HPDE6-E6E7 (cell line): ENCODE measurements around the gene PATZ1.
"Not testable (repeated sequence)": the region's sequence is repeated elsewhere in the genome, so short reads cannot be mapped to it uniquely, and the experiment has no call there.

Experiments
- DNase-seq: peaks from one replicate; pipeline ENCODE4 v3.0.0; 2011; ENCODE audit warnings: missing footprints; ENCODE audit errors: extremely low spot score

The PATZ1 gene

DNA sequence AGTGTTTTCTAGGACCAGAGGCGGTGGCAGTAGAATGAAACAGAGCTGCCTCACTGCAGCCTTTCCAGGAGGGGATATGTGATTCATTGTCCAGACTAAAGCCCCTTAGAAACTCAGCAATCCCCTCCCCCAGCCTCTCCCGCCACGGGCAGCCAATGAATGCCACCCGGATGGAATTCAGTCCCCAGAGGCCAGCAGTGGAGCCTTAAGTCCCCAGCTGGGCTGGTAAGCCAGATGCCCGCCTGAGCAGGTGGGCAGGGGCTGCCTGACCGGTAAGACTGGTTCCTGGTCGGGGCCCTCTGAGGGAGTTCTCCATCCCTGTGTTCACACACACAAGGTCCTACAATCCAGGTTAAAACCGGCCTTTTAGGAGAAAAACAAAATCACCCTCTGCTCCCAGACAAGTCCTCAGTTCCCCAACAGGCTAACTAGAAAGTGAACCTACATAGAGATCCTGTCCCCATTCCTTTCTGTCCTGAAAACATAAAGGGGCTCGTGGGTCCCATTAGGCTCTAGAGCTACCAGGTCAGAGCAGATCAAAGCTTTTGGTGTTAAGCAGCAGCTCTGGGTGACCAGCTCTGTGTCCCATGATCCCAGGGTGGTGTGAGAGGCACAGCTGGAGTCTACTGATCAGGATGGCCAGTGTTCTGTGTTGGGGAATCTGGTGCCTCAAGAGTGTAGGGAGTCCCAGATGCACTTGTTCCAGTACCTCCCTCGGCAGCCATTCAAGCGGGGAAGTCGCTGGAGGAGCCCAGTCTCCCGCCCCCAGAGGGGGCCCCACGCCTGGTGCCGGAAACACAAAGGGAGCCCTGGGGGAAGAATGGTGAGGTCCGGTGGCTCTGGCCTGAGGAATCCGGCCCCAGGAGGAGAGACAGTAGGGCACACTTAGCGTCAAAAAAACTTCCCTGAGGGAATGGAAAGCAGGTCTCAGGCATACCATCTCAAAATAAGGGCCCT, 2.6 kb downstream of the PATZ1 start:
- peak; percentile 74 for DNase-seq

DNA sequence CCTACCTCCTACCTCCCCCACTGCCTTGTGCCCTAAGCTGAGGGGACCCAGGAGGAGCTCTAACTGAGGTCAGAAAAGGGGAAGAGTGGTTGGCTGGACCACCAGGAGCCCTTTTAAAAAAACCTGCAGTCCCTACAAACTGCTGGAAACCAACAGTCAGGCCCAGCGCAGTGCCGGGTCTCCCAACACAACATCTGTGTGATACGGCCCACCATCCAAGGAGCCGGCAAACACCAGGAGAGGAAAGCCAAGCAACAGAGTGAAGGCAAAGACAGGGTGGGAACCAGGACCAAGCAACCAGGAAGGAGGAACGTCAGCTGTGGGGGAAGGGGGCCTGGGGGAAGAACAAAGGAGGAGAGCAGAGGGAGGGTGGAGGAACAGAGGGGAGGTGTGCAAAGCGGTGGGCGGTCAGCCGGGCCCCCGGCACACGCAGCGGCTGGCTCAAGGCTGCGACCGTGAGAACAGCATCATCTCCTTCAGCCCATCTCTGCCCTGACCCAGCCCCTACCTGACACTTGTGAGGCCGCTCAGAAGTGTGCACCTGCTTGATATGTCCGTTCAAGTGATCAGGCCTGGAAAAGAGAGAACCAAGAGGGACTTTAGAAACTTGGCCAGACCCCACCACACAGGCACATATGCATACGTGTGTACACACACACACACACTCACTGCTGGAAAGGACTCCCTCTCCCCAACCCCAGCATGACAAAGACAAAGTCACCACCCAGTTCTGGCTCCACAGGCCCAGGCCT, 3.6 kb downstream of the PATZ1 start:
- no peak for DNase-seq

DNA sequence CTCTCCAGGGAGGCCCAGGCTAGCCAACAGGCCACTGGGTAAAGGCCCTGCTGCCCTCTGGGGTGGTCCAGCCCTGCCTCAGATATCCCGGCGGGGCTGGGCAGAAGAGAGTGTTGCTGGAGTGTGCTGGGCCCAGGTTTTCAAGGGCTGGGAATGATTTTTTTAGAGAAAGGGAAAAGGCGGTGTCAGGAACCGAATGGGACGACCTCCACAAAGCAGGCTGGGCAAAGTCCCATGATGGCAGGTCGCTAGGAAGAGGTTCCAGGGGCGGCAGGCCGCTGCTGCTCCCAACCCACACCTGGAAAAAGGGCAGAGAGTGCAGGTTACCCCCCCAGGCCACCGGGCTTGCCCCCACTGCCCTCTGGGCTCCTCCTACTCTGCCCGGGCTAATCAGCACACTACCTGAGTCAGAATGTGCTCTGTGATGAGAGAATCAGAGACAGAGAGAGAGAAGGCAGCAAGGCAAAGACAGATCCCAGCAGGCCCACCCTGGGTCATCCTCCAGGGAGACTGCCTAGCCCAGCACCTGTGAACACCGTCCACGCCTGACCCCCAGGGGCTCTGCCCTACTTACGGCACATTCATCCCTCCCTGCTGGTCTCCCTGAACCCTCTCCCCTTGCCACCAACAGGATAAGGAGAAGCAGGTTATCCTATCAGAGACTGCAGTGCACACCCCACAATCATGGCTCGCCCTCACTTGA, 4.6 kb downstream of the PATZ1 start:
- DNase-seq = no peak

DNA sequence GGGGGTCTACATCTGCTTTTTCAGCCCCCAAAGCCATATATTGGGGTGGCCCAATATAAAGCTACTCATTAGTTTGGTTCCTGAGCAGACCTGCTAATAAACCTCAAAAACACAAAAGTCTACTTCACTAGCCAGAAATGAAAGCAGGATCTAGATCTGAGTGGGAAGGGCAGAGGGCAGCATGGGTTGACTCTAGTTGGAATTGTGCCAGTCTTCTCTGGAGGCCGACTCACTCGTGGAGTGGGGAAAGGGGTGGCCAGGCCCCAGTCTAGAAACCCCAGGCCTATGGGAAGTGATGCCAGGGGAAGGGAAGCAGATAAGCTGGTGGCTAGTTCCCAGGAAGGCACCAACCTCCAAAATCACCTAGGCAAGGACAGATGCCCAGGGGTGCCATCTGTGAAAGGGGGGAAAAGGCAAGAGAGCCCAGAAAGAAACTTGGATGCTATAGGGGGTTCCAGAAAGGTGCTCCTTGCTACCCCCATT, 5.3 kb downstream of the PATZ1 start:
- DNase-seq = no peak

DNA sequence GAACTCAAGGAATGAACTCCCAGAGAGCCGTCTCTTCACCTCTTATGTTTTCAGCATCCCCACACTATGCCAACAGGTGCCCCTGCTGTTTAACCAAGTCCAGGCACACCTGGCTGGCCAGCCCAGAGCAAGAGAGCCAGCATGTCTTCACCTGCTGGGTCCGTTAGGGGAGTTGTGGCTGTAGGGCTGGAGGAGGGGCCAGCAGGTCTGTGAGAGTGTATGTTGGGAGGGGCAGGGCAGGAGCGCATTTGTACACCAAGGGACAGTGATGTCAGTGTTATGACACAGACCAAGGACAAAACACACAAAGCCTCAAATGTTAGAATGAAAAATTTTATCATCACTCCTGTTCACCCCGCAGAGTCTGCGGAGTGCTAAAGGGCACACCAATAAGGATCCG, 5.8 kb downstream of the PATZ1 start:
- DNase-seq = no peak

DNA sequence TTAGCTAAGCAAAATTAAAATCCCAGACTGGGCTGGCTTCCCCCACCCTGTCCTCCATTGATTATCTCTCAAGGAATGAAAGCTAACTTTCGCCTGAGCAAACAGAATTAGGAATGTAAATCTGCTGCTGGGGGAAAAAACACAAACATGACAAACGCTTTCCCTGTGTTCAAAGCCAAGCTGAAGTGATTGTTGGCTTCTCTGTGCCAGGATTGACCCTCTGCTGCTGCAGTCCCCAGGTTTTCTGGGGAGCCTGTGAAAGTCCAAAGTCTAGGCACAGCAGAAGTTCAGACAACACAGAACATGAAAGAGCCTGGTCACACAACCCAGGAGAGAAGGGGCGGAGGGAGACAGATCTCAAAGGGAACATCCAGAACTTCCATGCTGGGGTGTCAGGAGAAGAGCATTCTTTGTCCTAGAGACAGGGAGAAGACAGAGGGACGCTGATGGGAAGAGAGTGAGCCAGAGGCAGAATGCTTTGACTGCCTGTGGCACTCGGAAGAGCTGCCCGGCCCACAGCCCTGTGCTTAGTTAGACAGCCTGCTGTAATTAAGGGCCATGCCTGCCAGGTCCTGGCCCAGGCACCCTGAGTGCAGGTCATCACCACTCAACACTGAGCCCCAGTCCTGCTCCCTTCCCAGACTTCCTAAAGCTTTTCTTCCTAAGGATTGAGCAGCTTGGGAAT, 6.9 kb downstream of the PATZ1 start:
- no peak for DNase-seq

DNA sequence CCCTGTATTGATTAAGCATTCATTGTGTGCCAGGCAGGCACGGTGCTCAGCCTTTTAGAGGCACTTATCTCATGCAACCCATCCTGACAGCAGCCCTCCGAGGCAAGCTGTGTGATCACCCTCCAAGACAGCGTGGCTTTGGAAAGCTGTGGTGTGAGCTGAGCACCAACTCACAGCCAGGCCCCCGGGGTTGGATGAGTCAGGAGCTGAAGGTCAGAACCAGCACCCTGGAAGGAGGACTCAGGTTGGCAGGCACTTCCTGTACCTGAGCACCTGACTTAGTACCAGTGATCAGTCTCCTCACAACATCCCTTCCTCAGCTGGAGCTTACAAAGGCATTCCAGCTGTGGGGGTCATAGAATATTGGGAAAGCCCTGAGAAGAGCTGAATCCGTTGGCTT, 9.0 kb downstream of the PATZ1 start:
- peak; percentile 58 for DNase-seq

DNA sequence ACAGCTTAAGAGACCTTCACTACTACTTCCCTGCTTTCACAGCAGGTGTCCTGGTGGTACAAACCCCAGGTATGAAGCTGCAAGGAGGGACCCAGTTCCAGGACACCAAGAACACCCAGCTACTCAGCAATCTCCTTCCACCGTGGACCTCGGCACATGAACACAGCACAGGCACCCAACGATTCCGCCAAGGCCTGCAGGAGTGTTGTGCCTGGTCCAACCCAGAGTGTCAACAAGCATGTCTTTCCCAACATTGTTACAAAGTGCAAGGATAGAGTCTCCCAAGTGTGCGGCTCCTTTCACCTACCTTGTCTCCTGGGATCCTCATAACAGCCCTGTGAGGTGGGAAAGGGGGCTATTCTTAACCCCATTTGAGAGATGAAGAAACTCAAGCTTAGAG, 11.8 kb downstream of the PATZ1 start:
- DNase-seq = no peak

DNA sequence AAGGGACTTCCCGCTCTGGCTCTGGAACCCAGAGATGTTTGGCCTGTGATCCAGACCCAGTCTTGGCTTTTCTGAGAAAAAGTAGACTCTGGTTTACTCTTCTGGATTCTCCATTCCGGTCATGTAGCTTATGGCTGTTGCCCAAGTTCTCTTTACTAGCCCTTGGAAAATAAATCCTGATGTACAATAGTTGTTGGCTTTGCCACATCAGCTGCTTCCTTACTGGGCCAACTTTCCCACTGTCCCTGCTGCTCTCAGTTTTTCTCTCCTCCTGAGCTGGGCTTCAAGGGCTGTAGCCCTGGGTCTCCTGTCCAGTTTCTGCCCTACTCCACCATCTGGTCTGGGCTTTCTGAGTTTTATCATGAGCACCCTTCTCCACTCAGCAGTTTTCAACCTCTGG, 12.5 kb downstream of the PATZ1 start:
- DNase-seq = no peak

DNA sequence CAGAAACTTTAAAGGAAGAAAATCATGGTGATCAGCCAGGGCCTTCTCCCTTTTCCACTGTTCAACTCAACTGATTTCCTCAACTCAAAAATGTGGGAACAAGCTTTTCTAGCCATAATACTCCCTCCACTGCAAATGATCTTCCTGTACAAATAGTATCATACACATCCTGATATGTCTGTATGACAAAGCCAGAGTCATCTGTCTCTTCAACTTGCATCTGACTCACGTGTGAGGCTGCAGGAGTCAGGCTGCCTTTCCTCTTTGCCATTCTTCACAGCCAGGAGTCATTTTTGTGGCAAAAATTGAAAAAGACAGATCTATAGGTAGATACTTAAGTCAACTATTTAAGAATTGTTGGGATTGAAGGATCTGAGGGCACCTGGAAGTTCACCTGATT, 13.3 kb downstream of the PATZ1 start:
- peak; percentile 42 for DNase-seq

DNA sequence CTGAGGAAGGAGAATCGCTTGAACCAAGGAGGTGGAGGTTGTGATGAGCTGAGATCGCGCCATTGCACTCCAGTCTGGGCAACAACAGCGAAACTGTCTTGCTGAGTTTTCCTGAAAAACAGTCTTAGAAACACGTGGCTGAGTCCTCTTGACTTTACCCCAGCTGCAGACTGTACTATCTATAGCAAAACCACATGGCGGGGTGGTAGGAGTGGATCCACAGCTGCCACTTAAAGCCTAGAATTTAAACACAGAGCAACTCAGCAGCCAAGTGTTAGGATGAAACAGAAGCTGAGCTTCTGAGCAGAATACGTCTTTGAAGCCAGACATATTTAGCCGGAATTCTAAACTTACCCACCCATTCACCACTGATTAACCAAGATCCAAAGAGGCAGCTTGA, 14.1 kb downstream of the PATZ1 start:
- DNase-seq = no peak

DNA sequence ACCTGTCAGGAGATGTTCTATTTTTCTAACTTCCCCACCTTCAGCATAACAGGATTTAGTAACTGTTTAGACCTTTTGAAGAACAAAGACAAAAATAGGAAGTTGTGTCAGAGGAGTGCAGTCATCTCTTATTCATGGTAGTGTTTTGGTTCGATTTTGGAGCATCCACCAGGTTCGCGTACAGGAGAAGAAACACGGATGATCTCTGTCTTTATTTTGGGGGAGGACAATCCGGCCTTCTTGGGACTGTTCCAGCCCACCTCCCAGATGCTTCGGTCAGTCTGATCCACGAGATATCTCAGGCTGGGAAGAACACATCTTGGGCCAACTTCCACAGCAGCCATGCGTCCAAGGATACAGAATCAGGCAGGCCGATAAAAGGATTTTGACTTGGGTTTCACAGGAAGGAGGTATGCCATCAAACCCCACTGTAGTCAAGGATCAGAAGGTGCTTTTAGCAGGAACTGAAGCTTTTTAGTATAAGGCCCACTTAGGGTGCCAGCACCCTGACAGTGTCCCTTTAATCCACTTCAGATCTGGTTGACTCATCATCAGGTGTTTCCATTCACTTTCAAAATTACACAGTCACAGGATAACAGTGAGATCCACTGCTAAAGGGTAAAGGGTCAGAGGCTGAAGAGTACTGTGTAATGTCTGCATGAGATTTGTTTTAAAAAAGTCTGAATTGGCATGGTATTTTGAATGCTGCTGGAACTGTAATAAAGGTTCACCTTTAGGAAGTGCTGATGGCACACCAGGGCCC, 16.5 kb downstream of the PATZ1 start:
- DNase-seq = no peak

DNA sequence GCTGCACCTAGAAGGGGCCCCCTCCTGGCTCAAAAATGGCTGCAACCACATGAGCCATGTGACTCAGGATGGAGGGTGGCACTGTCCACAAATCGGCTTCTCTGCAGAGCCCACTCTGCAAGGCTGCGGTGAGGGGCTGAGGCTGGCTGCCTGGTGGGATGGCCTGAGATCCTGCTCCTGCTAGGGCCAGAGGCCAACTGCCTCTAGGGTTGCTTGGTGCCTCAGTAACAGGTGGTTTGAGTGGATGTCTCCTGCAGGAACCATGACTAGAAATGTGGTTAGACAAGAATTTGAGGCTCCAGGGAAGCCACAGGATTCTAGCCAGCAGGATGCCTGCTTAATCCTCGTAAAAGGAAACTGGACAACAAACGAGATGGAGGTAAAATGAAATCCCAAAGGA, 17.1 kb downstream of the PATZ1 start:
- no peak for DNase-seq

DNA sequence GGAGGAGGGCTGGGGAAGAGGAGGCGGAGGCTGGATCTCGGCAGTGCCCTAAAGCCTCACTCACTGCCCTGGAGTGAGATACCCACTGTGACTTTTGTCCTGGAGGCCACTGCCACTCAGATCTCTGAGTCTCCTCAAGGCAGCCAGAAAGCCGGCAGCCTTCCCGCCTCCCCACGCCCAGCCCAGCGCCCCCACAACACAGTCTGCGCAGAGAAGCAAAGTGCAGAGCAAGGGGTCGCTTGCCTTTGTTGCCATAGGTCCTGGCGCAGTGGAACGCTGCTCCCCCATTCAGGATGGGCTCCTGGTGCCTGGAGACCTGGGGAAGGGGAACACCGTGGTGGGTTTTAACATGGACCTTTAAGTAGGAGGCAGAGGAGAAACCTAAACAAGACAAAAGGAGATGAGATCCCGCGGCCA, 17.6 kb downstream of the PATZ1 start:
- no peak for DNase-seq

DNA sequence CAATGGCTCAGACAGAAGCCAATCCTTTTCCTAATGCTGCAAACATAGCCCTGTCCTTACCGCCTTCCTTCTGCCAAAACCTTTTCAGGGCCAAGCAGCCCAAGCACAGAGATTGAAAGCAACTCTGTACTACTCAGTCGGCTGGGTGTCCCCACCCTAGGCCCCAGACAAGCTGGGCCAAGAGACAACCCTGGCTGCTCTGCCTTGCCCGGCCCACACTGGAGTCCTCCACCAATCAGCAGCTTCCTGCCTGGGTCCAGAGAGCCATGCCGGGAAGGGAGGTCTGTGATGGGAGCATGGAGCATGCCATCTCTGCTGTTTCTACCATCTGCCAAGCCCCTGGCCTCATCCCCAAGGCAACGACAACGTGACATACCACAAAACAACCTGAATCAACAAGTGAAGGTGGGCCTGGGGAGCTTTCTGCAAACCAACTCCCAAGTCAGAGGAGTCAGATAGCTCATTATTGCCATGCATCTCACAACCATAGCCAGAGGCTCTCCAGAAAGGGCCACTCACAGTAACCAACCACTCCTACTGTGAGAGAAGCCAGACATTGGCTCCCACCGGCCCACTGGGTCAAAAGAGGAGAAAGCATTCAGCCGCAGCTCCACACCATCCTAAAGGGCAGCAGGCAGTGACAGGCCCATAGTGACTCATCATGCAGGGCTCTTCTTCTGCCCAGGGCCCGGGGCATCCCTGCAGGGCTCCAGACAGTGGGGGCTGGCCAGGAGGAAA, 18.2 kb downstream of the PATZ1 start:
- DNase-seq = peak; percentile 32

DNA sequence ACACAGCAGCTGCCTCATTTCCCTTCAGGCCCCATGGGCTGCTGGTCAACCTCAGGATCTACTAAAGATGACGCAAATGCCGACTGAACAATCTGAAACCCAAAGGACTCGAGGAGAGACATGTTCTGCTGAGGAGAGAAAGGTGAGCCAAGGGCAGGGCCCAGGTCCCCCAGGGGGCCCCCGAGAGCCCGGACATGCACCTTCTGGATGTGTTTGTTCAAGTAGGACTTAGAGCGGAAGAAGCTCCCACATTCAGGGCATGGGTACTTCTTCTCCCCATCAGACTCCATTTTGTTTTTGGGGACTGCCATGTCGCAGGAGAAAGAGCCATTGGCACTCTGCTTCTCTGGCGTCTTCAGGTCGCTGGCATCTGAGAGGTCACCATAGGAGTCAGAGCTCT, 19.3 kb downstream of the PATZ1 start:
- no peak for DNase-seq

DNA sequence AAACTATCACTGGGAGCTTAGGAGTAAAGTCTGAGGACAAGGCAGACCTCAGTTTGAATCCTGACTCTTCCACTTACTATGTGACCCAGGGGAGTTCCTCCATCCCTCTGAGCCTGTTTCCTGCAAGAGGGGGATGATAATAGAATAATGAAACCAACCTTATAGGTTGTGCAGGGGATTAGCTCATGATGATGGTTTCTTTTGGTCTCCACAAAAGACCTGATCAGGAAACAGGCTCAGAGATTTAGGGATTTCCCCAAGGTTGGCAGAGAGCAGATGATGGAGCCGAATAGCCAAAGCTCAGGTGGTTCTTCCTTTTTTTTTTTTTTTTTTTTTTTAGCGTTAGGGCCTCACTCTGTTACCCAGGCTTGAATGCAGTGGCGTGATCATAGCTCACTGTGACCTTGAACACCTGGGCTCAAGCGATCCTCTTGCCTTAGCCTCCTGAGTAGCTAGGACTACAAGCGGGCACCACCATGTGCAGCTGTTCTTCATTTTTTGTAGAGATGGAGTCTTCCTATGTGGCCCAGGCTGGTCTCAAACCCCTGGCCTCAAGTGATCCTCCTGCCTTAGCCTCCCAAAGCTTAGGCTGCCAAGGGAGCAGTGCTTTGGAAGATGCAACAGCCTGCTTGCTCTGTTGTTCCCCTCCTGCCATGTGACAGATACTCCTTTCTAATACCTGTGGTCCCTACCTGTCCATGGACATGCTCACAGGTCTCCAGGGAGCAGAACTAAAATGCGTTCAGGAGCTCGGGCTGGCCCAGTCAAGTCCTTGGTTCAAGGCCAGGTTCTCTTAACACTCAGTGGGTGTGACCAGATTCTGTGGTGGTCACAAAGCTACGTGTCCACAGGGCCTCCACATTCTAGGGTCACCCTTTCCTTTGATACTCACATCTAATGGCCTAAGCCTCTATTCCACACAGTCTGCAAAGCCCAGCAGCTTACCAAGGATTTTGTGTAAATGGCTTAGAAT, 22.3 kb downstream of the PATZ1 start:
- no peak for DNase-seq

DNA sequence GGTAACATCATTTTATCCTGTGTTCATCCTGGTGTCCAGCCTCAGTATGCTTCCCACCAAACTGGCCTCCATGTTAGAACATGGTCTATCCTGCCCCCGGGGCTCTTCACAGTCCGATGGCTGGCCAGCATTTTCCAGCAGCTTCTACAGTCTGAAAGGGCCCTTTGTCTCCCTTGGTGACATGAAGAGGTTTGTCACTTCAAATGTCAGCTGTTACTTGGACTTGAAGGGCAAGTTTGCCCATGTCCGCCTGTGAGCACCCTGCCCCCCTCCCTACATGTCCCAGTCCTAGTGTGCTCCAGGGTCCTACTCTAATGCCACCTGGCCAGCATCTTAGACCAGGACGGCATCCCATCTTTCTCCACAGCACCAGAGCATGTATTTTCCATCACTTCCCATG, 24.7 kb downstream of the PATZ1 start:
- no peak for DNase-seq

DNA sequence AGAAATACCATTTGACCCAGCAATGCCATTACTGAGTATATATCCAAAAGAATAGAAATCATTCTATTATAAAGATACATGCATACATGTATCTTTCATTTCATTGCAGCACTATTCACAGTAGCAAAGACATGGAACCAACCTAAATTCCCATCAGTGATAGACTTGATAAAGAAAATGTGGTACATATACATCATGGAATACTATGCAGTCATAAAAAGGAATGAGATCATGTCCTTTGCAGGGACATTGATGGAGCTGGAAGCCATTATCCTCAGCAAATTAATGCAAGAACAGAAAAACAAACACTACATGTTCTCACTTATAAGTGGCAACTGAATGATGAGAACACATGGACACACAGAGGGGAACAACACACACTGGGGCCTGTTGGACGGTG, 31.9 kb downstream of the PATZ1 start:
- not testable (repeated sequence) for DNase-seq
